EL (cell line): Measurements from ENCODE around the gene IL2.

Experiments
- DNase-seq: peaks from one replicate; pipeline ENCODE4 v3.0.0-alpha.2; 2016

Gene IL2

DNA sequence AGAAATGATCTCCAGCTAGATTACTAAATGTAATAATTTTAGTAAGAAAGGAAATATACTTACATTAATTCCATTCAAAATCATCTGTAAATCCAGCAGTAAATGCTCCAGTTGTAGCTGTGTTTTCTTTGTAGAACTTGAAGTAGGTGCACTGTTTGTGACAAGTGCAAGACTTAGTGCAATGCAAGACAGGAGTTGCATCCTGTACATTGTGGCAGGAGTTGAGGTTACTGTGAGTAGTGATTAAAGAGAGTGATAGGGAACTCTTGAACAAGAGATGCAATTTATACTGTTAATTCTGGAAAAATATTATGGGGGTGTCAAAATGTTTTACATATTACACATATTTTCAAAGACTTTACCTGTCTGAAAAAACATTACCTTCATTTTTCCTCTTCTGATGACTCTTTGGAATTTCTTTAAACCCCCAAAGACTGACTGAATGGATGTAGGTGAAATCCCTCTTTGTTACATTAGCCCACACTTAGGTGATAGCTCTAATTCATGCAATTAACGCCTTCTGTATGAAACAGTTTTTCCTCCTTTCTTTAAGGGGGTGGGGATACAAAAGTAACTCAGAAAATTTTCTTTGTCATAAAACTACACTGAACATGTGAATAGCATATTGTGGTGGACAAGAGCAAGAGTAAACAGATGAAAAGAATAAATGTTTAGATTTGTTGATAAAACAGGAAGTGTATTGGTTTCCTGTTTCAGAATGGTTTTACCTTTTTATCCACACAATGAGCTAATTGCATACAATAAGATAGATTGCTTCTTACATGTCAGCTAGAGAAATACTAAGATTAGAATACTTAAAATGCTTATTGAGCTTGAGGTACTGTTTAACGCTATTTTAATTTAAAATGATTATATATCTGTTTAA is at the start of gene IL2:
Gene IL2, minus strand, starts transcription at position 495 of the 886 bp plus-strand sequence. Its CDS starts 285 bp downstream, at position 210.
- no peak for DNase-seq

- DNase-seq, result no peak
Measured at GRCh38 chr4:122503214-122503613, 46.7 kb upstream of the IL2 start.

- DNase-seq, result no peak
Measured at GRCh38 chr4:122500852-122501501, 44.5 kb upstream of the IL2 start.

GRCh38 chr4:122489061-122489460 is 32.5 kb upstream of the IL2 start:
- no peak for DNase-seq

DNA sequence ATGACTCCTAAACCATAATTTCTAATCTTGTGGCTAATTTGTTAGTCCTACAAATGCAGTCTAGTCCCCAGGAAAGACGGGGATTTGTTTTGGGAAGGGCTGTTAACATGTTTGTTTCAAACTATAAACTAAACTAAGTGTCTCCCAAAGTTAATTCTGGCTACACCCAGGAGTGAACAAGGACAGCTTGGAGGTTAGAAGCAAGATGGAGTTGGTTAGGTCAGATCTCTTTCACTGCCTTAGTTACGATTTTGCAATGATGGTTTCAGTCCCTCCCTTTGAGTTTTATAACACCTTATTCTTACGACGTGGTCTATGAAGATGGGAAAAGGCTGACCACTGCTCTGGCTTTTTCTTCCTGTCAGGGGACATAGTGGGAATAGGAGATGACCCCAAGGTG is 27.0 kb upstream of the IL2 start:
- no peak for DNase-seq

DNA sequence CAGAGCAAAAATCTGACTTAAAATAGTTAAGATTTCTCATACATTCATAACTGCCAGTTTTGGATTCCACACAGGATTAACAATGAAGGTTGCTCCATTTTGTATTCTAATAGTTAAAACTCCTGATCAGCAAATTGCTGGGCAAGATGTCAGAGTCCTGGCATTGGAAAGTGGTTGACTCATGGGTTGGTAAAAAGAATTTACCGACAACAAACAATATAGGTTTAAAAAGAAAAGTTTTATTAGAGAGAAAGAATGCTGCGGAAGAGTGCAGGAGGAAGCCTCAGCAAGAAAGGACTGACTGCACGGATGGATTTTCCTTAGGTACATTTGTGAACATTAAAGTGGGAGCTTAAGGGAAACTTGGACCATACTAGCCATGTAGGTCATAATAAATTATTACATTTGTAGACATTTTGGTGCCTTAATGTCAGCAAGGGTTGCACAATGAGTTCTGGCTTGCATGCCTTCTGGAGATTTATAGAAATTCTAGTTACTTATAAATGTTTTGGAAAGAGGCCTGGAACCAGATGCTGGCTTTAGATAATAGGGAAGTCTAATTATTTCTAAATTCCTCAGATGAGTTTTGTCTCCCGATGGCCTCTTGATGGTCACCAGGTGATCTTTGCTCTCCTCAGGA is 25.4 kb upstream of the IL2 start:
- DNase-seq, result peak; percentile 28

DNA sequence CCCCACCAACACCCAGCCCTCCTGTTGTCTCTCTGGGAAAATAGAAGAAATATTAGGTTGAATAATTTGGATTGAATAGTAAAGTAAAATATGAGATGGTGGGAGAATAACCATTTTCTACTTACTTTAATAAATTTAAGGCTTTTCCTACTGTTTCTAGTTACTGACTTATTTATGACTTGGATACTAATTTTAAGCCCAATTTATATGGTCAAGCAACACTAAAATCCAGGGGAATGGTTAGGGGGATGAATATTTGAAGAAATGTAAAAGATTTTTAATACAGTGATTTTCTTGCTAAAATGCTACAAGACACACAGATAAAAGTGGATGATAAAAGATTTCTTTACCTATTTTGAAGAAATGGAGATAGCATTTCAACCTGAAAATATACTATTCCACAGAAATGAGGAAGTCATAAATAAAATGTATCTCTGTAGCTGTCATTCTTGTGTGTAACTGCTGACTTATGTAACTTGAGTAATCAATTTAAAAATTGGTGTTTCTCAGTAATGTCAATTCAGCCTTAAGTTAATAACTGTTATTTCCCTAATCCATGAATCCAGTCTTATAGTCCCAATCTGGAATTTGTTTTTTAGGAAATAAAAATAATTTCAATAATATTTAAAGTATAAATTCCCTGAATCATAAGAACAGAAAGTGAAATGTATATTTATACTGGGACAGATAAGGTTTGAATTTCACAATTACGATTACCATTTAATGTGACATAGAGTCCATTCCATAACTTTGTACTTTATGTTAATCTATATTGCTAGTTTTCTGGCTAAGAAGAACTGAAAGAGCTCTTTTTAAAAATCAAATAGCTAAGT is 24.3 kb upstream of the IL2 start:
- no peak for DNase-seq

DNA sequence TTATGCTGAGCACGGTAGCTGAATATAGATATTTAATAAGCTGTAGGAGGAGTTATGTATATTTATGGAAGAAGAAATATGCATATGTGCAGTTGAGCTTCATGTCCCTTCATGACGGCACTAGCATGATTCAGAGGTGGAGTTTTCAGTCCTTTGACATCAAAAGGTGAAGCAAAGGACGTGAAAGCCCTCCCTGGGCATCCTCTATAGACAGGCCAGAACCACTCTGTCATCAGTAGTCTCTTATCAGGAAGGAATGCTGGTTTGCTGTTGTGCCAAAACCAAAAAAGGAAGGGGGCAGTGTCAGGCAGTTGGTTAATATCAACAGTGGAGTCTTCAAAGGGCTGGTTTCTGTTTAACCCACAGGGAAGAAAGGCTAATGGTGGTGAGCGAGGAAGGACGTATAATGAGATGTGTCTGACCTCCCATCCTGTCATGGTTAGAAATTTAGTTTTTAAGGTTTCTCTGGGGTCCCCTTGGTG is 23.5 kb upstream of the IL2 start:
- peak; percentile 31 for DNase-seq

DNA sequence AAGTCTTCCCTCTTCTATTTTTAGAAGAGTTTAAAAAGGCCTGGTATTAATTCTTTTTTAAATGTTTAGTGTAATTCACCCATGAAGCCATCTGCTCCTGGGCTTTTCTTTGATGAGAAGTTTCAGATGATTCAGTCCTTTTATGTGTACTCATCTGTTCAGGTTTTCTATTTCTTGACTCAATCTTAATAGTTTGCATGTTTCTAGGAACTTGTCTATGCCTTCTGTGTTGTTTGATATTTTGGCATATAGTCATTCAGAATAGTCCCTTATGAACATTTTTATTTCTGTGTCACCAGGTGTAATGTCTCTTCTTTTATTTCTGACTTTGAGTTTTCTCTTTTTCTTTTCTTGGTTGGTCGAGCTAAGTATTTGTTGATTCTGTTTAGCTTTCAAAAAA is 20.2 kb upstream of the IL2 start:
- no peak for DNase-seq

DNA sequence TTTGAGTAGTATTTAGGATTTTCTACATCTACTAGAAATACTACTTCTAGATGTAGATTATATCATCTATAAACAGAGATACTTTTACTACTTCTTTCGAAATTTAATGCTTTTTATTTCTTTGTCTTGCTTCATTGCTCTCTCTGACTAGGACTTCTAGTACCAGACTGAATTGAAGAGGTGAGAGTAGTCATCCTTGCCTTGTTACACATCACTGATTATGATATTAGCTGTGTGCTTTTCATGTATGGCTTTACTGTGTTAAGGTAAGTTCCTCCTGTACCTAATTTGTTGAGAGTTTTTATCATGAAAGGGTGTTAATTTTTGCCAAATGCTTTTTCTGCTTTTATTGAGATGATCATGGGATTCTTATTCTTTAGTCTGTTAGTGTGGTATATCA is 19.6 kb upstream of the IL2 start:
- DNase-seq, result no peak

DNA sequence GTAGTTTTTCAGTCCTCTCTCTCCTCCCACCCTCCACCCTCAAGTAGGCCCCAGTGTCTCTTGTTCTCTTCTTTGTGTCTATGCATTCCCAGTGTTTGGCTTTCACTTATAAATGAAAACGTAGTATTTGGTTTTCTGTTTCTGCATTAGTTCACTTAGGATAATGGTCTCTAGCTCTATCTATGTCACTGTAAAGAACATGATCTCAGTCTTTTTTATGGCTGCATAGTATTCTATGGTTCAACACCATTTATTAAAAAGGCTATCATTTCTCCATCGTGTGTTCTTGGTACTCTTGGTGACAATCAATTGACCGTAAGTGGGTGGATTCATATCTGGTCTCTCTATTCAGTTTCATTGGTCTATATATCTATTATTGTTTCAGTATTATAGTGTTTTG is 18.7 kb upstream of the IL2 start:
- no peak for DNase-seq

DNA sequence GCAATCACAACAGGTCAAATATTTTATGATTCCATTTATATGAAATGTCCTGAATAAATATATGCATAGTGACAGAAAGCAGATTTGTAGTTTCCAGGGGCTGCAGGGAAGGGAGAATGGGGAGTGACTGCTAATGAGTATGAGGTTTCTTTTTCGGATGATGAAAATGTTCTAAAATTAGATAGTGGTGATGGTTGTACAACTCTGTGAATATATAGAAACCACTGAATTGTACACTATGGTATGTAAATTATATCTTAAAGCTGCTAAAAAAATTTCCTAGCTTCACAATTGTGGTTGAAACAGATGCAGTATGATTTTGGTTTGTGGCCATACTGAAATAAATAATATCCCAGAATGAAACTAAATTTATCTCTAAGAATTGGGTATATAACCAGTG is 12.9 kb upstream of the IL2 start:
- no peak for DNase-seq

DNA sequence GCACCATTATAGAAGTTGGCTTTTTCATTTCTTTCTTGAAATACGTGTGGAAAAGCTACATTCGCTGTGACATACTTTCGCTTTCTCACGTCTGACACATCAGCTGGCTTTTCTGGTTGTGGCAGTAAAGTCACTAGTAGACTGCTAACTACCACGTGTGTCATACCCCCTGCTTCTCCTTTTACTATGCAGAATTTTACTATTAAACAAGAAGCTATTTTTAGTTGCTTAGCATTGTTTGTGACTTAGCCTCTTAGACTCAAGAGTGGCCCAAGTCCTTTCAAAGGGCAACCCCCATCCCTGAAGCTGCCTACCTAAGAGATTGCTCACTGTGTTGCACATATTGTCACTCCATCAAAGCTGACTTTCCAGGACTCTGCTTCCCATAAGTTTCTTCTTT is 2.1 kb upstream of the IL2 start:
- DNase-seq, result peak; percentile 2

DNA sequence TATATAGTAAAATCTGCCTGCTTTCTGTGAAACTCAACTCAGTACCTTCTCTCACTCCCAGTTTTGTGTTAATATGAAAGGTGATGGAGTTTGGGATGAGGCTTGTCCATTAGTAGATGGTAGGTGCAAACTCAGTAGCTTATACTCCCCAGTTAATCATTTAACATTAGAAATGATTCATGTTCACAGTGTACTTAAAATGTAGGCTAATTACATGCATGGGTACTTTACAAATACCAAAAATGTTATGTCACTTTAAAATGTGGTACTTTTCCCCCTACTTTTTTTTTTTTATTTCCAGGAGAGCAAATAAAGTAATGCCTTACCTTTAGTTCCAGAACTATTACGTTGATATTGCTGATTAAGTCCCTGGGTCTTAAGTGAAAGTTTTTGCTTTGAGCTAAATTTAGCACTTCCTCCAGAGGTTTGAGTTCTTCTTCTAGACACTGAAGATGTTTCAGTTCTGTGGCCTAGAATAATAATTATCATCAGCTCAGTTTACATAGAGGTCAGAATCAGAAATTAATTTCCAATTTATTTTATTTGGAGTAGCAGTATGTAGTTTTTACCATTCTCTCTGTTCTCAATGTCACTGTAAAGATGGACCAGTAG is 3.0 kb downstream of the IL2 start:
- DNase-seq, result no peak

DNA sequence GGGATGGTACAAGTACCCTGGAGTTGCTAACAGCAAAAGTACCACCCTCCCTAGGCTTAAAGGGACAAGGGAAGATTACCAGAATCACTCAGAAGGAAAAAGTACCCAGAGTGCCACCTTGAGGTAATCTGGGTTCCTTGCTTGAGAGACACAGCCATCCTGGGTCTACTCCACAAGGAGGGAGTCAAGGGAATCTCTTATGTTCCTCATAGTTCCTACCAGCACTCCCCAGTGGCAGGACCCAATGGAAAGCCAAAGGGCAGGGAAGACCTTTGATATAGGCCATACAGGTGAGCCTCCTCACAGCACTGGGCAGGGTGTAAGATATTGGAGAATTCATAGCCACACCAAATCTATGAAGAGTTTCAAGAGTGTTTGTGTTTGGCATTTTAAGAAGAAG is 5.7 kb downstream of the IL2 start:
- DNase-seq, result peak; percentile 19

GRCh38 chr4:122434285-122434684 is 22.2 kb downstream of the IL2 start:
- no peak for DNase-seq

GRCh38 chr4:122431351-122431750 is 25.2 kb downstream of the IL2 start:
- no peak for DNase-seq

DNA sequence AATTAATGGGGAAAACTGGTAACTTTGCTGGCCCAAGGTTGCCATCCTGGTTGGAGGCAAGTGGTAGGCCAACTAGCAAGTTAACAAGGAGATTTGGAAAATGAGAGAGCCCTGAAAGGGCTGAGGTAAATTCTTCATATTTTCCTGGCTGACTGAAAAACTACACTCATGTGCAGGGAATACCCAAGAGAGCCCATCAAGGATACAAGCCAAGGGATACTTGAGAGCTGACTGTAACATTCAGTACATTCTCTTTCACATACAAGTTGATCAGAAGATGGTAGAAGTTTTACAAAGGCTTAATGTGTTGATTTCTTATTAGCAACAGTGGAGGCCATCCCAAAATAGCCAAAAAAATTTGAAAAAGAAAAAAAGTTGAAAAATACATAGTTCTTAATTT is 33.3 kb downstream of the IL2 start:
- no peak for DNase-seq

DNA sequence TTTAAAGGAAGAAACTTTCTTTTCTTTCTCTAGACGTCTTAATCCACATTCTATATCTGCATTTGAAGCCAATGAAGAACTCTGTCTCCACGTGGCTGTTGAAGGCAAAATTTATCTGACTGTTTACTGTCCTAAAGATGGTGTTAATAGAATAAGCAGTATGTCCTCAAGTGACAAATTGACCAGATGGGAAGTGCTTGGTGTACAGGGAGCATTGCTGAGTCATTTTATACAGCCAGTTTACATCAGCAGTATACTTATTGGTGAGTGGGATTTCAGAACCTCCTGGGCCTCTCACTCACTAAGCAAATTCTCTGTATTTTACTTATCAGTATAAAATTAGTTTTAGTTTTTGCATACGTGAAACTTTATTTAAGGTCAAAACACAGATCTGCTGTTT is 44.0 kb downstream of the IL2 start:
- DNase-seq, result no peak

DNA sequence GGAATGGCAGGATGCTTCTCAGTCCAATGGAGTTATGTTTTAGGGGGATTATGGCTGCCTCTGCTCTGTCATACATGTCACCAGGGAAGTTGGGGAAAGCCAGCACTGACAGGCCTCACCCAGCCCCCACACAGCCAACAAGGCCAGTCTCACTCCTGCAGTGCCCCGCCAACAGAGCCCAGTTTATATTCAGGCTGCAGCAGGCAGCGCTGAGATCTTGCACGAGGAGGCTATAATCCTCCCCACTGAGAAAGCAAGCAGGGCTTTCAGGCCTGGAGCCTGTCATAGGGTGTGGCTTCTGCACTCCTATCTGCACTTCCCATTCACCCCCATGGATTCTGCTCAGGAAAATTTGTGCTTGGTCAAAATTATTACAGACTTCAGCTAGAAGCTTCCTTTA is 52.7 kb downstream of the IL2 start:
- DNase-seq, result no peak
